Right ventricle myocardium superior (tissue), 1 donor: ENCODE measurements around the gene HLX. TPM values are rescaled to one million over a fixed set of nuclear protein-coding genes. Genes with fewer than 3 reads are reported as not detected.

Experiments used
- ATAC-seq: fragments of 200-7000 bp; cut with Tn5 transposase; one replicate; pipeline ENCODE4 v1.9.1; 2020; ENCODE audit warnings: mild to moderate bottlenecking; ENCODE audit not compliant: poor library complexity
- DNase-seq: peaks from one replicate; pipeline ENCODE4 v3.0.0-alpha.2; 2020
- intact Hi-C: fragments of 100-400 bp; cut with DNase I; formaldehyde crosslinking; loops from one replicate; pipeline ENCODE4 v1.11.2; 2022
- total RNA-seq: library from RNA; stranded (reverse); fragmentation: NEBNext Ultra II Directional; extraction: Animal tissue kit (Norgen Biotek cat#: 25700); gene quantifications from one replicate; pipeline ENCODE4 v1.2.1, GENCODE V29; 2021
- donor health status: DM: no; HTN: yes; CAD: no; lungs with severe emphysema.

The HLX gene
- total RNA-seq, 1 donor from 2014 or later: 5.6 TPM

- DNase-seq: no peak
Observed at GRCh38 chr1:220915954-220916353, 36.7 kb downstream of the HLX start.

DNA sequence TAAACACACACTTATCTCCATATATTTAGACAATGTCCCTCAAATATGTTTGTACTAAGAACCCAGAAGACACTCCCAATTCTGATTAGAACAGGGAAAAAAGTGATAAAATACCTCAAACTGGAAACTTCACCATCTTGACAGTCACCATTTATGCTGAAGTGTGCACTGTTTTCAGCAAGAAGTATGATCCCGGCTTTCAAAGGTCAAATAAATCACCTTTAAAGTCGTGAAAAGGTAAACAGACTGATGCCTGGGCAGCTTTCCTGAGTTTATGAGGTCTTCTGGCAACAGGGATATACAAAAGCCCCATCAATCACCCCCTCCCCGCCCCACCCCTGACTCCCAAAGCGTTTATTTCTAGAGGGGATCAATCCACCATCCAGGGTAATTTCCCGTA lies 37.9 kb downstream of the HLX start:
- ATAC-seq (no peak), DNase-seq (no peak)
- intact Hi-C loops: no loop called here

More at GRCh38 chr1:220915954-220916353, 36.7 kb downstream of the HLX start:
- intact Hi-C loops: no loop called here
- no peak for ATAC-seq

- ATAC-seq (no peak), DNase-seq (no peak)
- intact Hi-C loops: no loop called here
Observed at GRCh38 chr1:220917535-220918209, 38.4 kb downstream of the HLX start.

- intact Hi-C loops: no loop called here
- no peak for DNase-seq
- no peak for ATAC-seq
Observed at GRCh38 chr1:220918285-220918951, 39.2 kb downstream of the HLX start.

DNA sequence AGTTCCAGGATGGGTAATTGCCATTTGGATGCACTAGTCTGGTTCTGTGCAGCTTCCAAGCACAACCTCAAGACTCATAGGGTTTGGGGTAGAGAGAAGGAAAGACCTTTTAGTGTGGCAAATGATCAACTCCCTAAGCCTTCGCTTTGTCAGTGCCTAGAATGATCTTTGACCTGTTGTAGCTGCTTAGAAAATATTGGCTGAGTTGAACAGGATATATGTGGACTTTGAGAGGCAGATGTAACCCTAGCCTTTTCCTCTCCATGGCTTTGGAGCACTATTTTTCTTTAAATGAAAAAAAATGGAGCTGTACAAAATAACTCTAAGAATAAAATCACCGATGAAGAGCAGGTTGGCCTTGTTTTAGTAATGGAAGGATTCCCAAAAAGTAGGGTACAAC lies 41.7 kb downstream of the HLX start:
- ATAC-seq: no peak
- intact Hi-C loops: no loop called here
- no peak for DNase-seq

- intact Hi-C loops: no loop called here
- no peak for DNase-seq
Observed at GRCh38 chr1:220921498-220921897, 42.3 kb downstream of the HLX start.

GRCh38 chr1:220921971-220922635 lies 42.9 kb downstream of the HLX start:
- DNase-seq (no peak), ATAC-seq (no peak)
- intact Hi-C loops: no loop called here

More at GRCh38 chr1:220921498-220921897, 42.3 kb downstream of the HLX start:
- no peak for ATAC-seq

GRCh38 chr1:220922951-220923350 lies 43.7 kb downstream of the HLX start:
- DNase-seq (no peak), ATAC-seq (no peak)
- intact Hi-C loops: no loop called here

- no peak for ATAC-seq
- intact Hi-C loops: no loop called here
- no peak for DNase-seq
Observed at GRCh38 chr1:220924331-220924970, 45.2 kb downstream of the HLX start.

DNA sequence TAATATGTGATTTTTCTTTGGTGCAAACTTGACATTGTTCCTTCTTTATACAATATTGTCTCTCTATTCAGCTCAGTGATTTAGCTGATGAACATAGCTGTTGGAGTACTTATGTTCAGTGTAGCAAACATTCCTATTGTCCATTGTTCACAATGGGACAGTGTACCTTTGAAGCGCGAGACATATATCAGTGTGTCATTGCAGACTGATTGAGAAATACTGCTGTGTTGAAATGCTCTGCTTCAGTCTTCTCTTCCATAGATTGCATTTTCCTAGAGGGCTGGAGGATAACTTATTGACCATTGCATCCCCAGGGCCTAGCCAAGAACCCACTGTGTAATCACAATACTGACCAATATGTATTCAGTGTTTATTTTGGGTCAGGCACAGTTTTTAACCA lies 46.5 kb downstream of the HLX start:
- no peak for ATAC-seq
- intact Hi-C loops: no loop called here
- DNase-seq: no peak

GRCh38 chr1:220926146-220926545 lies 46.9 kb downstream of the HLX start:
- no peak for DNase-seq
- intact Hi-C loops: no loop called here
- no peak for ATAC-seq

DNA sequence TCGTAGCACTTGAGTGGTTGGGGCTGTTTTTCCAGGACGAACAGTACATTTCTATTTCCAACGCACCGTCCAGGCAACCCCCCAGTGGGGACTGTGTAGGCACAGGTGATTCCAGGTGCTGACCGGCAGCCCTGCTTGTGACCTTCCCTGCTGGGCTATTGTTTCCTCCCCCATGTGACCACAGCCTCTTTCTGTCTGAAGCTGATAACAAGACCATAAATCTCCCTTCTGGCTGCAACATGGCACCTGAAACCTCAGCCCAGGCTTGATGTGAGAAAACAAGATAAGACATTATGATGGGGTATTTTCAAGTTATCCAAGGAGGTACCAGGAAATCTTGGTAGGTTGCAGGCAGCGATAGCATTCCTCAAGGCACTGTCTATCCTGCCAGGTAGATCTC lies 48.2 kb downstream of the HLX start:
- intact Hi-C loops: no loop called here
- ATAC-seq (no peak), DNase-seq (no peak)

DNA sequence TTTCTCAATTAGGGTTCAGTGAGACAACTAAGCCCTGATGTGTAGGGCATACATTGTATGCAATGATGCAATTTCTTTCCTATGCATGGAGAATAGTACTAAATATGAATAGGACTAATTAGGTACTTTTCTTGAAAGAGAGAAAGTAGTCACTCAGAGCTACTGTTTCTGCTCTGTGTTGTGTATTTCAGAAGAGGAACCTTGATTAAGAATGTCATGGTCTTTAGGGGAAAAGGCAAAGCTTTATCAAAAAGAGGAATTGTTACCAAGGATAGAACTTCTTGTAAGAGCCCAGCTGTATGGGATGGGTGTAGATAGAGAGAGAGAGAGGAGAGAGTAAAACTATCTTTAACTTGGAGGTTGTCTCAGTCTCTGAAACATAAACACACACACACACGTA lies 49.1 kb downstream of the HLX start:
- no peak for DNase-seq
- ATAC-seq: no peak
- intact Hi-C loops: no loop called here

- intact Hi-C loops: no loop called here
- no peak for ATAC-seq
- no peak for DNase-seq
Observed at GRCh38 chr1:220928725-220929300, 49.6 kb downstream of the HLX start.

GRCh38 chr1:220929304-220929703 lies 50.1 kb downstream of the HLX start:
- intact Hi-C loops: no loop called here

More at GRCh38 chr1:220929304-220929703, 50.1 kb downstream of the HLX start:
- ATAC-seq: no peak
- DNase-seq: no peak
